Measurements from ENCODE around the gene FERMT3.
A peak's percentile ranks its signal among the peaks of the same experiment; 100 is the strongest.
"Not testable (repeated sequence)": the region's sequence is repeated elsewhere in the genome, so short reads cannot be mapped to it uniquely, and the experiment has no call there.

The FERMT3 gene

DNA sequence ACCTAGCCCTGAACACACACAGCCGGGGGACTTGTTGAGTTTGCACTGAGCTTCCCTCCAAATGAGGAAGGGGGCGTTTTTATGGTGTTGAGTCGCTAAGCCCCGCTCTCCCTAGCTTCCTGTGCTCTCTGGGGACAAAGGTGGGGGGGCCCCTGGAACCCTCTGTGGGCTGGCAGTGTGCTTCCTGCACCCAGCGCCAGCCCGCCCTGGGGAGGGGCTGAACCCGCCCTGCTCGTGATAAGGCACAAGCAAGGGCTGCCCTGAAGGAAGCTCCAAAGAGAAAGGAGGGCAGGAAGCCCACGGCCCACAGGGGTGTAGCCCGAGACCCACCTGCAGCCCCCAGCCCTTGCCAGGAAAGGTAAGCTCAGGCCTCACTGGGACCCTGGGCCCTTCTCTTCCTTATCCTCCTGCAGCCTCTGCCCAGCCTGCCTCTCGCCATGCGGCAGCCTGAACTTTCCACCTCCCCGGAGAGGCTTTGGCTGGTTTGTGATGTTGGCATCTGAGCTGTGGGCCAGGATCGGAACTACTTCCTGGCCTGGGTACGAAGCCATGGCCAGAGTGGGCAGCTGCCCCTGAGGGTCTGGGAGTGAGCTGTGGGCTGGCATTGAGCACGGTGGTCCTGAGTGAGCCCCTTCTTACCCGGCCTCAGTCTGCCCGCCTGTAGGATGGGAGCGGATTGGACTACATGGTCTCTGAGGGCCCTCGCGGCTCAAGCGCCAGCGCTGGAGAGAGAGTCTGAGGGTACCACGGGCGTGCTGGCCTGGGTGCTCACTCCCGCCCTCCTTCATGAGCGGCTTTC is at the start of gene FERMT3:
Gene FERMT3, plus strand, starts transcription at position 265 of the 799 bp plus-strand sequence. CDS start 644 bp downstream, outside the sequence.
- DNase-seq: peak; percentile 95

DNA sequence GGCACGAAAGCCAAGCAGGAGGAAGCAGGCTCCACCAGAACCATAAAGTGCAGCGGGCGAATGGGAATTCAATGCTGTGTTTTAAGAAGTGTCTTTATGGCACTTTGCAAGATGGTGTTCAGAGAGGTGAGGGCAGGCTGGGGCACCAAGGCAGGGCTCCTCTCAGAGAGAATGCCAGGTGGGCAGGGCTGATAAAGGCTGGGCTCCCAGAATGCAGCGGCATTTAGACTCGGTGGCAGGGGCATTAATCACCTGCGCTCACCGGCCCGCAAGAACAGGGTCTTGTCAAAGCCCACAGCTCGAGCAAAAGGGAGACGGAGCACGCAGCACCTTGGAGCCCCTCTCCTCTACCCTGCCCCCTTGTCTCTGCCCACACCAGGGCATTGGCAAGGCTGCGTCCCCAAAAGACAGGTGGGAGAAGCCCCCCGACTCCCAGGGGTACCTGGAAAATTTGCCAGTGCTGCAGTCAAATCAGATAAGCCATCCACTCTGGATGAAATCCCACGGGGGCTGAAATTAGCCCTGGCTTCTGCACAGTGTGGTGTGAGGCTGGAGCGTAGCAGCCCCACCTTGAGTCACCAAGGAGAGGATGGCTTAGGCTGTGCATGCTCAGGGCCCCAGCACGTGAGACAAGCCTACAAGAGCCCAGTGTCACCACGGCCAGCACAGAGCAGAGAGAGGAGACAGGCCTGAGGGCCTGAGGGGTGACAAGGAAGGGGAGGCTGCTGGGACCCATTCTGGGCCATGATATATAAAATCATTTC is 48.7 kb upstream of the FERMT3 start:
- DNase-seq: no peak

DNA sequence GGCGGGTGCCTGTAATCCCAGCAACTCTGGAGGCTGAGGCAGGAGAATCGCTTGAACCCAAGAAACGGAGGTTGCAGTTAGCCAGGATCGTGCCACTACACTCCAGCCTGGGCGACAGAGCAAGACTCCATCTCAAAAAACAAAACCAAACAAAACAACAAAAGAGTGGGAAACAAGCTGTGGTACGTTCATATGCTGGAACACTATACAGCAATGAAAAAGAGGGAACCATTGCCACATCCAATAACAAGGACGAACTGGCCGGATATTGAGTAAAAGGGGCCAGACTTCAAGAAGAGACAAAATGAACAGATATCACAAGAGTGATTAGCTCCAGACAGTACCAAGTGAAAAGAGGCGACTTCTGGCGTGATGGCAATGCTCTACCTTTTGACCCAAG is 45.5 kb upstream of the FERMT3 start:
- DNase-seq: no peak

DNA sequence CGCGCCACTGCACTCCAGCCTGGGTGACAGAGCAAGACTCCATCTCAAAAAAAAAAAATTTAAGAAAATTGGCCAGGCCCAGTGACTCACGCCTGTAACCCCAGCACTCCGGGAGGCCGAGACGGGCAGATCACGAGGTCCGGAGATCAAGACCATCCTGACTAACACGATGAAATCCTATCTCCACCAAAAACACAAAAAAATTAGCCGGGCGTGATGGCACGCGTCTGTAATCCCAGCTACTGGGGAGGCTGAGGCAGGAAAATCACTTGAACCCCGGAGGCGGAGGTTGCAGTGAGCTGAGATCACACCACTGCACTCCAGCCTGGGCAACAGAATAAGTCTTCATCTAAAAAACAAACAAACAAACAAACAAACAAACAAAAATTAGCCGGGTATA is 43.8 kb upstream of the FERMT3 start:
- not testable (repeated sequence) for DNase-seq

DNA sequence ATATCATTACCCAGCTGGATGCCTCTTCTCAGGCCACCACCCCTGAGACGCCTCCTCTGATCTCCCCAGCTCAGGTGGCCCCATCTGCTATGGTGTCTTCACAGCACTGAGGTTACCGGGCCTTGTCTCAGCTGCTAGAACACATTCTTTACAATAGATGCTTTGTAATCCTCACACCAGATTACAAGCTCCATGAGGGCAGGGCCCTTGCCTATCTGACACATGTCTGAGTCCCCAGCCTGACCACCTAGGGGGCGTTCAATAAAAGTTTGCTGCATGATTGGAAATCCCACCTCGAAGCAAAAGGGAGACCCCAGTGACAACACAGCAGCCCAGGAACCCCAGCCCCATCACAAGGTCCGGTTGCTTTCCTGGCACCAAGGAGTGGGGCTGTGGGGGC is 42.6 kb upstream of the FERMT3 start:
- DNase-seq: no peak

DNA sequence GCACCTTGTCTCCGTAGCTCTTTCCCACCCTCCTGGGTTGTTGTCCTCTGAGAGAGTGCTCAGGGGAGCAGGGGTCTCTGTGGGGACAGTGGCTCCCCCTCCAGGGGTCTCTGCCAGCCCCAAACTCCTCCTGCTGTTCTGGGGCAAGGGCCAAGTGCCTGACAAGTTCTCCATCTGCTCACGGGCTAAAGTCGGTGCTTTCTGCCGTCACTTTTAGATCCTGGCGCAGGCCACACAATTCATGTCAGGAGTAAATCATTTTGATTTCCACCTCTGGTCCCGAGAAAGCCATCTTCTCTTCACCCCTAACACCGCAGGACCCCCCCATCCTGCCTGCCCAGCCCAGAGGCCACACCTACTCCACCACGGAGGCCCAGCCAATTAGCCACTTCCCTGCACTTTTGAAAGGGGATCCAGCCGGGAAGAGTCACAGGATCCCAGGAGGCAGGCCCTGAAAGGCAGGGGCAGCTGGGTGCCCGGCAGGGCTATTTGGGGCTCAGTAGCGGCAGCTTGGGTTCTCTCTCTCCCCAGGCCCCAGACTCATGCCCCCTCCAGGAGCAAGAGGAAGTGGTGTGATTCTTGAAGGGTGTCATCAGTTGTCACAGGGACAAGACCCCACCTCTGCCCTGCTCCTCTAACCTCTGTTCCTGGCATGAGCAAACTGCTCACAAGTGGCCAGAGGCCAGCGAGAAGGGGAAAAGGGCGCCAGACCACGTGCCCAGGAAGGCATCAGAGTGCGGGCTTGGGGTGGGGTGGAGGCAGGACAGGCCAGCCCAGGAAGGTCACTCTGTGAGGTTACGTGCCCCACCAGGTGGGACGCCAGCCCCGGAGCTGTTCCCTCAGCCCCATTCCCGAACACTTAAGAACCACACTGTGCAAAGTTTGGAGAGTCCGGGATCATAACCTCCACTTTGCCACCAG is 41.9 kb upstream of the FERMT3 start:
- DNase-seq: no peak

DNA sequence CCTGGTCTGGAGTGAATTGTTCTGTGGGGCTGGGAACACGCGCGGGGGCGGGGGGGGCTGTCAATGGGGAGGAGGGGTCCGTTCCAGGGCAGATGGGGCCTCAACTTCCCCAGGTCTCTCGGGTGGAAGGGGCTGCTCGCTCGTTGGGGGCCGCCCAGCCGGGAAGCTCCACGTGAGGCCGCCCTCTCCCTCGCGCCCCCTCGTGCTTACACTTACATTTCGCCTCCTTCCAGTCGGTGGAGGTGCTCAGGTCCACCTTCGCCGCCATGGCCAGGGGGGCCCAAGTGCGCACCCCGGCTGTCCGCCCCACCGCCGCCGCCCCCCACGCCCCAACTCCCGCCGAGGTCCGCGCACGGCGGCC is 41.1 kb upstream of the FERMT3 start:
- no peak for DNase-seq

DNA sequence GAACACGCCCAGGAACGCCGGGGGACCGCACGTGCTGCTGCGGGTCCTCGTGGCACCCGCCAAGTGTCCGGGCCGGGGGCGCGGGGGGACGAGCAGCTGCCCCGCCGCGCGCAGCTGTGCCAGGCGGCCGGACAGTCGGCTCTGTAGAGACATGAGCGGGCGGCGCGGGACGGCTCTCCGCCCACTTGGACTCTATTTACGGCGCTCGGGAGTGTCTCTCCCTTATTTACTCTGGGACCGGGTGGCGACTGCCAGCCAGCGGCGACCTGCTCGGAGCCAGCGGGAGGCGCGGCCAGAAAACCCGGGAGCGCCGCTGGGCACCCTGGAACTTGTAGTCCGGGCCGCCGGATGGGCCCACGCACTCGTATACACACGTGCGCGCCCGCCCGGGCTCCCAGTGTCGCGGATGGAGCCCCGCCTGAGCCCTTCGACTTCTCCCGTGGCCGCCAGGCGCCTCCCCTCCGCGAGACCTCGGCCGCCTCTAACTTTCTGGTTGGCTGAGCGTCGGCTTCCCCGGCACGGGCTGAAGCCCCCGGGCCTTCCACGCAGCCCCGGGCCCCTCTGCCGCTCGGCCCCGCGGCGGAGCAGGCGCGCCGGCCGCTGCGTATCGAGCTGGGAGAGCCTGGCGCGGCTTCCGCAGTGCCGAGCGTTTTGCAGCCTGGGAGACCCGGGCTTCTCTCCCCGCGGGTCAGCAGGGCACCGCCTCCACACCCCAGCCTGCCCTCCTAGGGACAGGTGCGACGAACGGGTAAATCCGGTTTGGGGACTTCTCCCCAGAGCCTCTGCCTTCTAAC is 40.5 kb upstream of the FERMT3 start, which contains the start of gene MACROD1:
Gene MACROD1, minus strand, starts transcription at position 272 of the 794 bp plus-strand sequence. Its CDS starts 119 bp downstream, at position 153.
- peak; percentile 72 for DNase-seq

DNA sequence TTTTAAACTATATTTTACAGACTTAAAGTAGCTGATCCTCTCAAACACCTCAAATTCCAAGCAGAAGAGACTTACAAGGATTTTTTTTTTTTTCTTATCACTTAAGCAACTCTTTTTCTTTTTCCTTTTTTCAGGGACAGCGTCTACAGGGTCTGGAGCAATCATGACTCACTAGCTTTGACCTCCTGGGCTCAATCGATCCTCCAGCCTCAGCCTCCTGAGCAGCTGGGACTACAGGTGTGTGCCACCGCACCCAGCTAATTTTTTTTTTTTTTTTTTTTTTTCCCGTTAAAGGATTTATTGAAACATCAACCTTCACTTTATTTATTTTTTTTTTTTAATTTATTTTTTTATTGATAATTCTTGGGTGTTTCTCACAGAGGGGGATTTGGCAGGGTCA is 36.1 kb upstream of the FERMT3 start:
- DNase-seq: no peak

DNA sequence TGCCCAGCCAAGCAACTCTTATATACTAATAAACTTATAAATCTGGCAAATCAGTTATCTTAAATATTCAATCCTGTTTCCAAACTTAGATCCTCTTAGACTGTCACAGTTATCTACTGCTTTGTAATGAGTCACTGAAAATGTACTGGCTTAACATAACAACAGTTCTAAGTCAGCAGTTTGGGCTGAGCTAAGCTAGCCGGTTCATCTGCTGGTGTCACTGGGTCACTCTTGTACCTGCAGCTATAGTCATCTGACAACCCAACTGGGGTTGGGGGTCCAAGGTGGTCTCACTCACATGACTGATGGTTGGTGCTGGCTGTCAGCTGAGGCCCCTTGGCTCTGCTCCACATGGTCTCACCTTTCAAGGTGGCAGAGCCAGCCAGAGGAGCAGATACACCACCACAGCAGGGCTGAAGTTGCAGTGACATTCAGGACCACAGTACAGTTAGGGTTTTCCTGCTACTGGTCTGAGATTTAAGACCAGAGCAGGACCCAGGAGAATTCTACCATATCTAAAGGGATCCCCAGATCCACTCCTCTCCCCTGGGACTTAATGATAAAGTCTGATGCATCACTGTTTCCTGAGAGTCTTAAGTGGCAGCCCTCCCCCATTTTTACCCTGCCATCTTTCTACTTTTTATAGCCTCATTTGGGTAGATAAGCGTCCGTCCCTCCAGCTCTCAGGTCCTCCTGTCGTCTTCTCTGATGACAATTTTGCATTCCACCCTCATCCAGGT is 32.7 kb upstream of the FERMT3 start:
- no peak for DNase-seq

DNA sequence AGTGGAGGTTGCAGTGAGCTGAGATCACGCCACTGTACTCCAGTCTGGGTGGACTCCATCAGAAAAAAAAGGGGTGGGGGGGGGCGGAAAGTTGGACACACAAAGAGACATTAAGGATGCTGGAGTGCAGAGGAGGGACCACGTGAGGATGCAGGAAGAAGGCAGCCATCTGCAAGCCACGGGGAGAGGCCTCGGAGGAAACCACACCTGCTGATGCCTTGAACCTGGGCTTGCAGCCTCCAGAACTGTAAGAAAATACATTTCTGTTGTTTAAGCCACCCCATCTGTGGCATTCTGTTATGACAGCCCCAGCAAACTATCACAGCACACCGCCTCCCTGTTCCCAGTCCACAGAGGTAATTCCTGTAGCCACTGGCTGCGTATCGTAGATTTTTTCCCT is 29.8 kb upstream of the FERMT3 start:
- DNase-seq: no peak

DNA sequence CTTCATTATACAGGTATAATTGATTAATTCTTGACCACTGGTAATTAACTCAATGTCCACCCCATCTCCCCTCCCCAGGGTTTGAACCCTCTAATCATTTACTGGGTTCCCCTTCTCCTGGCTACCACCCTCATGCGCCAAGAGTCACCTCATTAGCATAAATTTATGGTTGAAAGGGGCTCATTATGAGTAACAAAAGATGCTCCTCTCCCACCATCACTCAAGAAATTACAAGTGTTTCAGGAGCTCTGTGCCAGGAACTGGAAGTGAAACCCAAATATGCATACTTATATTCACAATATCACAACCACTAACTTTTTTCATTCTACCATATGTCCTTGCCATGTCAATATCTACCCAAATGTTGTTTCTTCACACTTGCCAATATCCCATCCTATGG is 28.3 kb upstream of the FERMT3 start:
- DNase-seq: no peak

DNA sequence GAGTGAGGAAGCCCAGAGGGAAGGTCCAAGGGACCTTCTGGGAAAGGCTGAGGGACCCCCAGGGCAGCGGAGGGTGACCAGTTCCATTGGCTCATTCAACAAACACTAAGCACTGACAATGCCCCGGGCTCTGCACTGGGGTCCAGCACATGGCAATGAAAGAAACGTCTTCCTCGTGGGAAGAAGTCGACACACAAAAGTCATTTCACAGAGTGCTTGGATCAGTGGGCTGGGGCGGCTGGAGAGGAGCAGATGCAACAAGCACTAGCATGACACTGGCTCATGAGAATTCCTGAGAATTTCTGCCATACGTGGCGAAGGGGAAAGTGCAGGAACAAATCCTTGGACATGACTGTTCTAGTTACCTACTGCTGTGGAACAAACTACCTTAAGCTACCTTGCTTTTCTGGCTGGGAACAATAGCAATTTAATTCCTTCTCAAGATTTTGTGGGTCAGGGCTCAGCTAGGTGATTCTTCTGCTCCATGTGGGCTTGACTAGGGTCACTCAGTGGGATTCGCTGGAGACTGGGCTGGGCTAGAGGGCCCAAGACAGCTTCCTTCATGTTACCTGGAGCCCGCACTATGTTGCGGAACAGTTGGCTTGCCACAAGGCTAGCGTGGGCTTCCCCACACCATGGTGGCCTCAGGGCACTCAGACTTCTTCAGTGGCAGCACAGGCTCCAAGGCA is 27.4 kb upstream of the FERMT3 start:
- DNase-seq: no peak

DNA sequence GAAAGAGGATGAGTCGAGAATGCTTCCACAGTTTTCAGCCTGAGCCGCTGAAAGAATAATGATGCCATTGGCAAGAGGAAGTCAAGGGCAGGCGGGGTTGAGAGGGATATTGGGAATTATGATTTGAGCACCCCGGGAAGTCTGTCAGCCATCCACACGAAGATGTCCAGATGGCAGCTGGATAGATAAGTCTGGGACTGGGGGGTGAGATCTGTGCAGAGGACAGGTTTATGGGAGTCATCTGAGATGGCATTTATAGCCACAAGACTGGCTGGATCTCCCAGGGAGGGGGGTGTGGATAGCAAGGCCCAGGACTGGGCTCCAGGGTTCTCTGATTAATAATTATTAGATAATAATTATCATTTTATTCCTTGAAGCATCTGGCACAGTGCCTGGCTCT is 25.6 kb upstream of the FERMT3 start:
- no peak for DNase-seq

DNA sequence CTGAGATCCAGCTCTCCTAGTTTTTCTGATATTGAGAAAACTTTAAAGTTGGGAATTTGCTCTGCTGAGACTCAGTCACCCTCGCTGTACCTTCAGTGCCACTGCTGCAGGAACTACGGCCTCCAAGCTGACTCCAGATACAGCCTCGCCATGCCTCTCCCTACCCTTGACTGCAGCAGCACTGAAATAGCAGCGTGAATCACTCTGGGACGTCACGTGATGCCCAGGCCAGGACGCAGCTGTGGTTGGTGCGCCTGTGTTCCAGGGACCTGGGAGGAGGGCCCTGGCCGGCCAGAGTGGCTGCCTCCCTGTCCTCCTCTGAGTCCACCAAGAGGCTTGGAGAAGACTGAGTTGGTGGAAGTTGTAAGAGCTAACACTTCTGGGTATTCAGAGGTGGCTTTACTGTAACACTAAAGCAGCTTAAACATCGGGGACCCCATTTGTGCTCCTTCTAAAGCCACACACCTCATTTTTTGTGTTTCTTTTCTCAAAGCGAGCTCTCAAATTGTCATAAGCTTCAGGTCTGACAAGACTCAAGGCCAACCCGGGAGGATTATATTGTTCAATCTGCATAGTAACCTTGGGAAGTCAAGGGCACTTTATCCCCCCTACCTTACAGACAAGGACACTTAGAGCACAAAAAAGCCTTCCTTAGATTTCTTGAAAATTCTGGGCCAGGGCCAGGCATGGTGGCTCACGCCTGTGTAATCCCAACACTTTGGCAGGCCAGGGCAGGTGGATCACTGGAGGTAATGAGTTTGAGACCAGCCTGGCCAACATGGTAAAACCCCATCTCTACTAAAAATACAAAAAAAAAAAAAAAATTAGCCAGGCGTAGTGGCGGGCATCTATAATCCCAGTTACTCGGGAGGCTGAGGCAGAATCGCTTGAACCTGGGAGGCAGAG is 24.8 kb upstream of the FERMT3 start:
- DNase-seq: peak; percentile 58

DNA sequence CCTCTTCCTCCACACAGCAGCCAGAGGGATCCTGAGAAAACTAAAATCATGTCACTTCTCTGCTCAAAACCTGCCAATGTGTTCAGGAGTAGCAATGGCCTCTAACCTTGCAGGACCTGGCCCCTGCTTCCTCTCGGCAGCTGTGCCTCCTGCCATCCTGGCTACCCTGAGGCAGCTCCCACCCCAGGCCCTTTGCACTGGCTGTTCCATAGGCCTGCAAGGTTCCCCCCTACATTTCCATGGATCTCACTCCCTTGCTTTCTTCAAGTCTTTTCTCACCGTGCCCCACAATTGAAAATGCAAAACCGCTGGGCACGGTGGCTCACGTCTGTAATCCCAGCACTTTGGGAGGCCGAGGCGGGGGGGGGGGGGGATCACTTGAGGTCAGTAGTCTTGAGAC is 22.6 kb upstream of the FERMT3 start:
- no peak for DNase-seq

DNA sequence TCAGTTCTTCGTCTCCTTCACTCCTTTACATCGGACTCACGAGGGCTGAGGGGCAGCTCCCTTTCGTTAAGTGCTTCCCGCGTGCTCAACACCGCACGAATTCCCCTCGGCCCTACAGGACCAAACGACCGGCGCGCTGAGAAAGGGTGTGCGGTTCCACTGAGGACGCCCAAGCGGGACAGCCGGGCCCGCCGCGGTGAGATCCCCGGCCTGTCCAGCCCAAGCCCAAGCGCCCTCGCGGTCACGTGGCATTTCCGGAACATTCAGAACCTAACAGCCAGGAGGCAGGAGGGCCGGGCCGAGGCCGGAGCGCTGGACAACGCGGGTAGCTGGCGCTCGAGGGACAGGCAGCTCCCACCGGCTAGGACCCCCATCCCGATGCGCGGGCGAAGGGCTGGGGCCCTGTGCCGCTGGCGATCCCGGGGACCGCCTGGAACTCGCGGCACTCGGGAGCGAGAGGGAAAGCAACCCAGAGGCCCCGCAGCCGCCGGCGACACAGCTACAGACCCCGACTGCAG is 21.3 kb upstream of the FERMT3 start:
- DNase-seq: peak; percentile 41

DNA sequence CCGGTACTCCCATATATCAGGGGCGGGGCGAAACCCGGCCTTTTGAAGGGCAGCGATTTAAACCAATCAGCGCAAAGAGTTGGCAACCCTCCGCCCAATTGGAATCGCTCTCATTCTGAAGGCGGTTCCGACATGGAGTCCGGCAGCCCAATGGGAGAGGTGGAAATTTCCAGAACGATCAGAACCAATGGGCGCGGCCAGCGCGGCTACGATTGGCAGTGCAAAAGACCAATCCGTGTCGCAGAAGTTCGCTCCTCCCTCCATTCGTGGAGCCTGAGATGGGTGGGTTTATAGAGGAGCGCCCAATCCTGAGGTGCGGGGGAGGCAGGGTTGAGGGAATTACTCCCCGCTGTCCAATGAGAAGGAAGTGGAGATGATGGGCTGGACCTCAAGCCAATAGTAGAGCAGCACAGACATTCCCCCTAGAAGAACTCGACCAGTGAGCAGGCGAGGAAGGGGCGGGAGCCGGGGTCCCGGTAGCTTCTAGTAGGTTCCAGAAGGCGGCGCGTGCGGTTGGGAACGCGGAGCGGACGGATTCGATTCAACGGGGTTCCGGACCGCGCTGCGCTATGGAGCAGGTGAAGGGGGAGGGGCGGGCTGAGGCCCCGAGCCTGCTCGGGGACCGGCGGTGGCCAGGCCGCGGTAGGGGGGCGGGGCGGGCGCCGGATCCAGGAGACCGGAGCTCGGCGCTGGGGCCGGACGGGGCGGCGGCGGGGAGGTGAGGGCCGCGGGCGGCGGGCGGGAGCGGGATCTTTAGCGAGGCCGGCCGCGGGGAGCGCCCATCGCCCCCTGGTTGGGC is 20.6 kb upstream of the FERMT3 start, which contains the start of gene STIP1:
Gene STIP1, plus strand, starts transcription at position 479 of the 799 bp plus-strand sequence. Its CDS starts 91 bp downstream, at position 570.
- DNase-seq: peak; percentile 99
